HG03064 (cell line): ENCODE measurements around the gene GLI3.

Experiments
- ATAC-seq: cut with Tn5 transposase; IDR thresholded peaks from one replicate; pipeline ENCODE4 v1.9.1; 2021; ENCODE audit warnings: low read depth; ENCODE audit not compliant: unreplicated experiment

GLI3 gene

GRCh38 chr7:41912426-41912825 is 324.6 kb downstream of the GLI3 start:
- no peak for ATAC-seq

- ATAC-seq: no peak
Observed at GRCh38 chr7:41911792-41912191, 325.2 kb downstream of the GLI3 start.
